ENCODE measurements around the gene TMEM121B. TPM values are rescaled to one million over a fixed set of nuclear protein-coding genes. Genes with fewer than 3 reads are reported as not detected.

TMEM121B gene
- total and polyA plus RNA-seq, 2 donors (not counting 1 experiment from before 2014, with no cell fraction given): 0.12 TPM; not detected in 1

DNA sequence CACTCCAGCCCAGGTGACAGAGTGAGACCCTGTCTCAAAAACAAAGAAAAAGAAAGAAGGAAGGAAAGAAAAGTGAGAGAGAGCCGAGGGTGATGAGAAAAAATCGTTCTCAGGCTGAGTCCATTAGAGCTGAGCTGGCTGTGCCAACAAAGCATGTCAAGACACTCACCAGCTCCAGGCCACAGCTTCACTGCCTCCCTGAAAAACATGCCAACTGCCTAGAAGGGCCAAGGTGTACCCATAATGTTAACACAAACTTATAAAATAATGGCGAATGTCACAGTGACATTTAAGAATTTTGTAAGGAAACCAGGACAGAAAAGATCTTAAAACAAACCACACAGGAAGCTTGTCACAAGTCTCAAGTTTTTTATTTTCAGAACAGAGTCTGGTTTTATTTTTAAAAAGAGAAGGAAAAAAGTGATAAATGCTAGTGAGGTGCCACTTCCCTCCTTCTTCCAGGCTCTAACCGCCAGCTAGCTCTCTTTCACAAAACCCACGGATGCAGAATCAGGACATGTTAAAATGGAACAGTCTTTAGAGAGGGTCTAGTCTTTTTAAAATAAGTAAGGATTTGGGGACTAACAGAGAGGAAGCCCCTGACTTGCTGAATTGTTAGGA, 5.1 kb downstream of the TMEM121B start:
- ChIA-PET POLR2A (interaction anchor here (0.6 kb wide), 1 partner anchor 13 kb away, joined by 13 read pairs; no protein-coding TSS in a partner anchor), CTCF (interaction anchor here (1.7 kb wide), 1 partner anchor 41 kb away, joined by 4 read pairs; no protein-coding TSS in a partner anchor)
- Histone ChIP-seq H3K4me3 (ENCODE audit: control extremely low read depth in 1 of 5, extremely low read depth in 1 of 5, insufficient read depth in 1 of 5, low read depth in 2 of 5, low read length in 4 of 5) (no peak overlapping the region), H3K4me2 (replicated peaks; ENCODE audit: low read depth, low read length, poor library complexity, severe bottlenecking) (no peak overlapping the region), H3K4me1 (ENCODE audit: control insufficient read depth in 2 of 2, insufficient read depth in 2 of 2, low read length in 2 of 2) (peaks cover 24 to 33% of the 10 kb centered on the region in 2 donors), H2AFZ (ENCODE audit: insufficient read depth, low read depth, low read length, poor library complexity, severe bottlenecking) (no peak overlapping the region), H3K9ac (ENCODE audit: low read length) (no peak overlapping the region), H3K27ac (ENCODE audit: low read length in 2 of 2) (no peak overlapping the region), H3K79me2 (ENCODE audit: control insufficient read depth, insufficient read depth, low read length) (no peaks in the 10 kb centered on the region), H3K36me3 (replicated peaks in 1 of 2; ENCODE audit: control extremely low read depth in 1 of 2, control insufficient read depth in 1 of 2, extremely low read depth in 1 of 2, insufficient read depth in 2 of 2, low read length in 1 of 2) (no peaks in the 10 kb centered on the region), H3K27me3 (replicated peaks in 1 of 4; ENCODE audit: control extremely low read depth in 1 of 4, control insufficient read depth in 3 of 4, insufficient read depth in 4 of 4, low read length in 3 of 4) (peaks cover 0 to 17% (median 2%) of the 10 kb centered on the region in 4 experiments), H4K20me1 (ENCODE audit: control insufficient read depth, insufficient read depth, low read length, poor library complexity, severe bottlenecking) (no peaks in the 10 kb centered on the region), H3K9me3 (ENCODE audit: control extremely low read depth in 1 of 3, control insufficient read depth in 2 of 3, insufficient read depth in 1 of 3, low read length in 2 of 3) (peaks cover 0 to 3% (median 0%) of the 10 kb centered on the region in 3 donors)
- intact Hi-C loops (cut with micrococcal nuclease): no loop called here
- Mint-ChIP-seq H3K4me3 (no peak overlapping the region), H3K4me1 (peaks cover 34% of the 10 kb centered on the region), H3K27ac (no peak overlapping the region), H3K27me3 (peaks cover 16% of the 10 kb centered on the region), H3K9me3 (ENCODE audit: insufficient read depth) (no peaks in the 10 kb centered on the region)
- ATAC-seq (ENCODE audit: low read depth): no peak
- DNase-seq: no peak
- no peak for TF ChIP-seq EZH2 (IDR thresholded peaks at IDR 0.05; ENCODE audit: borderline replicate concordance, insufficient read depth, low read depth, low read length, poor library complexity, severe bottlenecking)
- TF ChIP-seq CTCF (IDR thresholded peaks at IDR 0.05): no peak
- WGBS (ENCODE audit: insufficient coverage): 0% methylated on average over 2 of the region's 5 CpGs

- TF ChIP-seq CTCF (IDR thresholded peaks at IDR 0.05): no peak
- no peak for TF ChIP-seq EZH2 (IDR thresholded peaks at IDR 0.05; ENCODE audit: borderline replicate concordance, insufficient read depth, low read depth, low read length, poor library complexity, severe bottlenecking)
- peaks cover 0 to 17% (median 2%) of the 10 kb centered on the region in 4 experiments for H3K27me3 ChIP-seq (replicated peaks in 1 of 4; ENCODE audit: control extremely low read depth in 1 of 4, control insufficient read depth in 3 of 4, insufficient read depth in 4 of 4, low read length in 3 of 4)
- H3K4me2 ChIP-seq (replicated peaks; ENCODE audit: low read depth, low read length, poor library complexity, severe bottlenecking): no peak overlapping the region
- peaks cover 0 to 3% (median 0%) of the 10 kb centered on the region in 3 donors for H3K9me3 ChIP-seq (ENCODE audit: control extremely low read depth in 1 of 3, control insufficient read depth in 2 of 3, insufficient read depth in 1 of 3, low read length in 2 of 3)
- no peak overlapping the region for H3K27ac ChIP-seq (ENCODE audit: low read length in 2 of 2)
- CTCF ChIA-PET: interaction anchor here (1.7 kb wide), 1 partner anchor 40 kb away, joined by 4 read pairs; no protein-coding TSS in a partner anchor
- Mint-ChIP-seq H3K27me3 (peaks cover 16% of the 10 kb centered on the region), H3K27ac (no peak overlapping the region), H3K4me1 (peaks cover 34% of the 10 kb centered on the region), H3K4me3 (no peak overlapping the region), H3K9me3 (ENCODE audit: insufficient read depth) (no peaks in the 10 kb centered on the region)
- ATAC-seq (ENCODE audit: low read depth): no peak
- no peaks in the 10 kb centered on the region for H3K36me3 ChIP-seq (replicated peaks in 1 of 2; ENCODE audit: control extremely low read depth in 1 of 2, control insufficient read depth in 1 of 2, extremely low read depth in 1 of 2, insufficient read depth in 2 of 2, low read length in 1 of 2)
- intact Hi-C loops (cut with micrococcal nuclease): no loop called here
- H4K20me1 ChIP-seq (ENCODE audit: control insufficient read depth, insufficient read depth, low read length, poor library complexity, severe bottlenecking): no peaks in the 10 kb centered on the region
- H3K9ac ChIP-seq (ENCODE audit: low read length): no peak overlapping the region
- no peak overlapping the region for H3K4me3 ChIP-seq (ENCODE audit: control extremely low read depth in 1 of 5, extremely low read depth in 1 of 5, insufficient read depth in 1 of 5, low read depth in 2 of 5, low read length in 4 of 5)
- no peak overlapping the region for H2AFZ ChIP-seq (ENCODE audit: insufficient read depth, low read depth, low read length, poor library complexity, severe bottlenecking)
- peaks cover 24 to 33% of the 10 kb centered on the region in 2 donors for H3K4me1 ChIP-seq (ENCODE audit: control insufficient read depth in 2 of 2, insufficient read depth in 2 of 2, low read length in 2 of 2)
- POLR2A ChIA-PET: interaction anchor here (0.6 kb wide), 1 partner anchor 14 kb away, joined by 13 read pairs; no protein-coding TSS in a partner anchor
- no peak for DNase-seq
- WGBS (ENCODE audit: insufficient coverage): 53% methylated on average over 3 of the region's 4 CpGs
- no peaks in the 10 kb centered on the region for H3K79me2 ChIP-seq (ENCODE audit: control insufficient read depth, insufficient read depth, low read length)
Observed at GRCh38 chr22:17115236-17115635, 5.9 kb downstream of the TMEM121B start.
